DND-41 (cell line): Measurements from ENCODE around the gene PRIMA1.

Experiments used
- CTCF ChIP-seq: IDR thresholded peaks from 2 replicates; pipeline ENCODE4 v1.5.1; 2012; ENCODE audit warnings: borderline replicate concordance, low read length, moderate library complexity, mild to moderate bottlenecking; ENCODE audit not compliant: poor library complexity, severe bottlenecking; ENCODE audit errors: extremely low read depth
- EZH2 ChIP-seq: IDR thresholded peaks from 3 replicates; pipeline ENCODE4 v1.6.1; 2012; ENCODE audit warnings: borderline replicate concordance, low read depth, mild to moderate bottlenecking, moderate library complexity, low read length, inconsistent platforms; ENCODE audit not compliant: severe bottlenecking

- TF ChIP-seq EZH2 = no peak
- TF ChIP-seq CTCF = no peak
Observed at GRCh38 chr14:93804654-93805053, 16.4 kb upstream of the PRIMA1 start.
